WTC11 (cell line): ENCODE measurements around the gene ZNF202.

Source experiments
- CREB1 ChIP-seq: sonication (generic); formaldehyde crosslinking; IDR thresholded peaks from 2 replicates; pipeline ENCODE4 v1.8.0; 2023; ENCODE audit warnings: mild to moderate bottlenecking, missing genetic modification reagents
- CTCF ChIP-seq: fragments of 200-600 bp; IDR thresholded peaks from 2 replicates; pipeline ENCODE4 v1.8.0; 2022; ENCODE audit warnings: antibody characterized with exemption
- E2F5 ChIP-seq: sonication (generic); formaldehyde crosslinking; IDR thresholded peaks from 2 replicates; pipeline ENCODE4 v1.8.1; 2022; ENCODE audit warnings: mild to moderate bottlenecking, moderate library complexity, missing genetic modification reagents
- FOXP1 ChIP-seq: sonication (generic); formaldehyde crosslinking; IDR thresholded peaks from 2 replicates; pipeline ENCODE4 v1.8.0; 2022; ENCODE audit warnings: missing genetic modification reagents, mild to moderate bottlenecking, moderate library complexity, borderline replicate concordance
- KAT7 ChIP-seq: sonication (generic); formaldehyde crosslinking; IDR thresholded peaks from 2 replicates; pipeline ENCODE4 v1.8.1; 2023; ENCODE audit warnings: missing genetic modification reagents, mild to moderate bottlenecking, borderline replicate concordance
- NFYB ChIP-seq: sonication (generic); formaldehyde crosslinking; conservative IDR thresholded peaks from 2 replicates; pipeline ENCODE4 v1.8.0; 2022; ENCODE audit warnings: low read depth, missing genetic modification reagents
- PRDM15 ChIP-seq: sonication (generic); formaldehyde crosslinking; IDR thresholded peaks from 2 replicates; pipeline ENCODE4 v1.8.0; 2022; ENCODE audit warnings: missing genetic modification reagents
- SMAD4 ChIP-seq: sonication (generic); formaldehyde crosslinking; IDR thresholded peaks from 2 replicates; pipeline ENCODE4 v1.8.0; 2022; ENCODE audit warnings: mild to moderate bottlenecking, missing genetic modification reagents
- USF1 ChIP-seq: sonication (generic); formaldehyde crosslinking; IDR thresholded peaks from 2 replicates; pipeline ENCODE4 v1.8.0; 2022; ENCODE audit warnings: mild to moderate bottlenecking, missing genetic modification reagents
- TF ChIP-seq, protein P1 (sequence below): sonication (generic); formaldehyde crosslinking; conservative IDR thresholded peaks from 2 replicates; pipeline ENCODE4 v1.8.1; 2022; ENCODE audit warnings: mild to moderate bottlenecking, missing genetic modification reagents
- TF ChIP-seq, protein P2 (sequence below): sonication (generic); formaldehyde crosslinking; IDR thresholded peaks from 2 replicates; pipeline ENCODE4 v1.8.0; 2022; ENCODE audit warnings: mild to moderate bottlenecking, missing genetic modification reagents

DNA sequence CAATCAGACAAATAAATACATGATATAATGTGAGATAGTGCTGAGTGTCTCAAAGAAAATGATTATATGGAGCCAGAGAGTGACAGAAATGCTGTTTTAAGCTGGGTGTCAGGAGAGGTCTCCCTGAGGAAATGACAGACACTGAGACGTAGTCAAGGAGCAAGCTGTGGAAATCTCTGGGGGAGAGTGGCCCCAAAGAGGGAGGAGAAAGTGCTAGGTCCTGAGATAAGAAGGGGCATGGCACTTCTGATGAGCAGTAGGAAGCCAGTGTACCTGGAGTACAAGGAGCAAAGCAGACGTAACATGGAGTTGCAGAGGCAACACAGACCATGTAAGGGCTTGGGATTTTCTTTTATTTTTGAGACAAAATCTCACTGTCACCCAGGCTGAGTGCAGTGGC lies 38.8 kb downstream of the ZNF202 start:
- TF ChIP-seq, protein P1, sequence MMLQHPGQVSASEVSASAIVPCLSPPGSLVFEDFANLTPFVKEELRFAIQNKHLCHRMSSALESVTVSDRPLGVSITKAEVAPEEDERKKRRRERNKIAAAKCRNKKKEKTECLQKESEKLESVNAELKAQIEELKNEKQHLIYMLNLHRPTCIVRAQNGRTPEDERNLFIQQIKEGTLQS: no peak
- TF ChIP-seq CTCF (no peak), E2F5 (no peak), CREB1 (no peak), KAT7 (CRISPR knock-in tag) (no peak), PRDM15 (CRISPR knock-in tag) (no peak), SMAD4 (no peak), NFYB (no peak), FOXP1 (CRISPR knock-in tag) (no peak), USF1 (CRISPR knock-in tag) (no peak)
- TF ChIP-seq, protein P2, sequence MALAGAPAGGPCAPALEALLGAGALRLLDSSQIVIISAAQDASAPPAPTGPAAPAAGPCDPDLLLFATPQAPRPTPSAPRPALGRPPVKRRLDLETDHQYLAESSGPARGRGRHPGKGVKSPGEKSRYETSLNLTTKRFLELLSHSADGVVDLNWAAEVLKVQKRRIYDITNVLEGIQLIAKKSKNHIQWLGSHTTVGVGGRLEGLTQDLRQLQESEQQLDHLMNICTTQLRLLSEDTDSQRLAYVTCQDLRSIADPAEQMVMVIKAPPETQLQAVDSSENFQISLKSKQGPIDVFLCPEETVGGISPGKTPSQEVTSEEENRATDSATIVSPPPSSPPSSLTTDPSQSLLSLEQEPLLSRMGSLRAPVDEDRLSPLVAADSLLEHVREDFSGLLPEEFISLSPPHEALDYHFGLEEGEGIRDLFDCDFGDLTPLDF: no peak
